Measurements from ENCODE around the gene AOPEP. TPM values are rescaled to one million over a fixed set of nuclear protein-coding genes. Genes with fewer than 3 reads are reported as not detected.

Gene AOPEP
- total and polyA plus RNA-seq, 9 of the 15 experiments (the other 6 are each of a cell fraction or from before 2014, with no cell fraction given): 4.5 to 19.3 (median 13.5) TPM

DNA sequence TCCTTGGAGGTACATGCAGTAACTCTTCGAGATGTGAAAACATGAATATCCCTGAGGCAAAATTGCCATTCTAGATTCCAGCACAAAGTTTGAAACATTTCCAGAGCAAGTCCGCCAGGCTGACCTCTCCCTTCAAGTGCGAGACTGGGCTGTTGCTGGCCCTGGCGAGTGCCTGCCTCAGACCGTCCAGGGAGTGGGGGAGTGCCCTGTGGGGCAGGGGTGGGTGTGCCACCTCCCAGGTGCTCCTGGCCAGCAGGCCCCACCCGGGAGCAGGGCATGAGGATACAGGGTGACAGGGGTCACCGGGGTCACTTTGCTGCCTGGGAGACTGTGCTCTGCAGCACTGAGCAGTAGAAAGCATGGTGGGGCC lies 199.9 kb downstream of the AOPEP start (continued):
- TF ChIP-seq, protein P1, sequence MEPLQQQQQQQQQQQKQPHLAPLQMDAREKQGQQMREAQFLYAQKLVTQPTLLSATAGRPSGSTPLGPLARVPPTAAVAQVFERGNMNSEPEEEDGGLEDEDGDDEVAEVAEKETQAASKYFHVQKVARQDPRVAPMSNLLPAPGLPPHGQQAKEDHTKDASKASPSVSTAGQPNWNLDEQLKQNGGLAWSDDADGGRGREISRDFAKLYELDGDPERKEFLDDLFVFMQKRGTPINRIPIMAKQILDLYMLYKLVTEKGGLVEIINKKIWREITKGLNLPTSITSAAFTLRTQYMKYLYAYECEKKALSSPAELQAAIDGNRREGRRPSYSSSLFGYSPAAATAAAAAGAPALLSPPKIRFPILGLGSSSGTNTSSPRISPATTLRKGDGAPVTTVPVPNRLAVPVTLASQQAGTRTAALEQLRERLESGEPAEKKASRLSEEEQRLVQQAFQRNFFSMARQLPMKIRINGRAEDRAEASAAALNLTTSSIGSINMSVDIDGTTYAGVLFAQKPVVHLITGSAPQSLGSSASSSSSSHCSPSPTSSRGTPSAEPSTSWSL (CRISPR knock-in tag; IDR thresholded peaks at IDR 0.05; ENCODE audit: borderline replicate concordance): no peak
- TF ChIP-seq EGR1 (conservative IDR thresholded peaks at IDR 0.05): no peak
- TF ChIP-seq, protein P2, sequence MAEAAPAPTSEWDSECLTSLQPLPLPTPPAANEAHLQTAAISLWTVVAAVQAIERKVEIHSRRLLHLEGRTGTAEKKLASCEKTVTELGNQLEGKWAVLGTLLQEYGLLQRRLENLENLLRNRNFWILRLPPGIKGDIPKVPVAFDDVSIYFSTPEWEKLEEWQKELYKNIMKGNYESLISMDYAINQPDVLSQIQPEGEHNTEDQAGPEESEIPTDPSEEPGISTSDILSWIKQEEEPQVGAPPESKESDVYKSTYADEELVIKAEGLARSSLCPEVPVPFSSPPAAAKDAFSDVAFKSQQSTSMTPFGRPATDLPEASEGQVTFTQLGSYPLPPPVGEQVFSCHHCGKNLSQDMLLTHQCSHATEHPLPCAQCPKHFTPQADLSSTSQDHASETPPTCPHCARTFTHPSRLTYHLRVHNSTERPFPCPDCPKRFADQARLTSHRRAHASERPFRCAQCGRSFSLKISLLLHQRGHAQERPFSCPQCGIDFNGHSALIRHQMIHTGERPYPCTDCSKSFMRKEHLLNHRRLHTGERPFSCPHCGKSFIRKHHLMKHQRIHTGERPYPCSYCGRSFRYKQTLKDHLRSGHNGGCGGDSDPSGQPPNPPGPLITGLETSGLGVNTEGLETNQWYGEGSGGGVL (CRISPR knock-in tag; IDR thresholded peaks at IDR 0.05): no peak
- TF ChIP-seq KDM4B (IDR thresholded peaks at IDR 0.05; ENCODE audit: borderline replicate concordance in 2 of 2, low read depth in 1 of 2): no peak
- TF ChIP-seq ZNF212 (CRISPR knock-in tag; IDR thresholded peaks at IDR 0.05): no peak
- TF ChIP-seq TGIF2 (CRISPR knock-in tag; IDR thresholded peaks at IDR 0.05): no peak
- no peak for TF ChIP-seq POLR2AphosphoS5 (IDR thresholded peaks at IDR 0.05; ENCODE audit: control insufficient read depth, insufficient read depth, low read depth, low read length)

Measured in K562 (cell line).